Prostate gland (tissue), 2 donors: ENCODE data around the gene KCNQ1.

Experiments
- CTCF ChIP-seq, 4 experiments: fragments of 200-600 bp in 2 of 4; fragments of 450-650 bp in 2 of 4; sonication (generic) in 2 of 4; IDR thresholded peaks; 1 replicate in 3 of 4; 2 replicates in 1 of 4; pipeline ENCODE4 v1.5.1; 2016 to 2019; ENCODE audit warnings: antibody characterized with exemption in 4 of 4, mild to moderate bottlenecking in 2 of 4, moderate library complexity in 2 of 4
- POLR2A ChIP-seq: fragments of 450-650 bp; IDR thresholded peaks from one replicate; pipeline ENCODE4 v1.6.1; 2016; ENCODE audit warnings: antibody characterized with exemption, mild to moderate bottlenecking
- POLR2AphosphoS5 ChIP-seq: sonication (generic); formaldehyde crosslinking; IDR thresholded peaks from one replicate; pipeline ENCODE4 v1.6.1; 2017; ENCODE audit warnings: antibody characterized with exemption

GRCh38 chr11:2525941-2526807 lies 81.4 kb downstream of the KCNQ1 start:
- TF ChIP-seq CTCF (IDR thresholded peaks at IDR 0.05) = no peak
- TF ChIP-seq POLR2A = no peak
- no peak for TF ChIP-seq POLR2AphosphoS5
